Bronchial epithelial cell (primary cell): ENCODE measurements around the gene PNPLA3. TPM values are rescaled to one million over a fixed set of nuclear protein-coding genes. Genes with fewer than 3 reads are reported as not detected.

ENCODE experiments used
- DNase-seq: peaks from one replicate; pipeline ENCODE4 v3.0.0-alpha.2; 2010; ENCODE audit warnings: low read depth
- FAIRE-seq: peaks from 2 replicates; lab custom pipeline; 2011; peaks lifted over from hg19 to GRCh38; lab: Jason Lieb, UNC
- H3K27me3 ChIP-seq: 2 replicates; pipeline ENCODE4 v1.5.1; 2011; ENCODE audit warnings: low read length; ENCODE audit not compliant: control insufficient read depth, insufficient read depth
- H3K36me3 ChIP-seq: 2 replicates; pipeline ENCODE4 v1.5.1; 2011; ENCODE audit warnings: low read length; ENCODE audit not compliant: control insufficient read depth, insufficient read depth
- H3K4me3 ChIP-seq: 2 replicates; pipeline ENCODE4 v1.5.1; 2011; ENCODE audit warnings: mild to moderate bottlenecking, low read depth, low read length, control low read depth
- CTCF ChIP-seq: IDR thresholded peaks from 2 replicates; pipeline ENCODE4 v1.5.1; 2011; ENCODE audit warnings: mild to moderate bottlenecking, moderate library complexity, low read length, control low read depth, inconsistent platforms; ENCODE audit not compliant: insufficient read depth, severe bottlenecking
- total RNA-seq: library from RNA; depleted of rRNA; stranded (reverse); fragments of >200 nt; gene quantifications from 2 replicates; pipeline ENCODE4 v1.2.1, GENCODE V29; 2014

The PNPLA3 gene
- total RNA-seq, 1 donor from 2014 or later = 1.3 TPM

GRCh38 chr22:43995057-43995685 is 71.6 kb downstream of the PNPLA3 start:
- FAIRE-seq = no peak
- TF ChIP-seq CTCF = no peak
- no peak for DNase-seq
- Histone ChIP-seq H3K27me3 (no peaks in the 10 kb centered on the region), H3K36me3 (peaks cover 25% of the 10 kb centered on the region), H3K4me3 (no peak overlapping the region)

GRCh38 chr22:43995798-43996169 is 72.2 kb downstream of the PNPLA3 start:
- FAIRE-seq = no peak

GRCh38 chr22:43996170-43996980 is 72.8 kb downstream of the PNPLA3 start:
- FAIRE-seq (peak; percentile 58), DNase-seq (no peak)
- no peaks in the 10 kb centered on the region for H3K27me3 ChIP-seq
- TF ChIP-seq CTCF = no peak
- peaks cover 23% of the 10 kb centered on the region for H3K36me3 ChIP-seq
- no peak overlapping the region for H3K4me3 ChIP-seq

More at GRCh38 chr22:43995798-43996169, 72.2 kb downstream of the PNPLA3 start:
- Histone ChIP-seq H3K4me3 (no peak overlapping the region), H3K36me3 (peaks cover 23% of the 10 kb centered on the region), H3K27me3 (no peaks in the 10 kb centered on the region)
- TF ChIP-seq CTCF = no peak
- no peak for DNase-seq

GRCh38 chr22:43996981-43997265 is 73.3 kb downstream of the PNPLA3 start:
- Histone ChIP-seq H3K27me3 (no peaks in the 10 kb centered on the region), H3K36me3 (peaks cover 23% of the 10 kb centered on the region), H3K4me3 (no peak overlapping the region)
- DNase-seq (no peak), FAIRE-seq (no peak)
- no peak for TF ChIP-seq CTCF

Other genes starting within 250 kb of the PNPLA3 start
- 0.26 and 0.64 TPM in 2 replicates for gene EFCAB6, start 111.5 kb upstream of the PNPLA3 start, total RNA-seq
- under 0.01 TPM in 2 replicates for gene SULT4A1, start 61.3 kb upstream of the PNPLA3 start, total RNA-seq
- not detected in 2 replicates for gene PNPLA5, start 31.8 kb upstream of the PNPLA3 start, total RNA-seq
- 28.7 and 32.6 TPM in 2 replicates for gene SAMM50, start 31.6 kb downstream of the PNPLA3 start, total RNA-seq
- 3.4 and 6.0 TPM in 2 replicates for gene PARVB, start 100.5 kb downstream of the PNPLA3 start, total RNA-seq